ENCODE results near the gene MCF2L.

DNA sequence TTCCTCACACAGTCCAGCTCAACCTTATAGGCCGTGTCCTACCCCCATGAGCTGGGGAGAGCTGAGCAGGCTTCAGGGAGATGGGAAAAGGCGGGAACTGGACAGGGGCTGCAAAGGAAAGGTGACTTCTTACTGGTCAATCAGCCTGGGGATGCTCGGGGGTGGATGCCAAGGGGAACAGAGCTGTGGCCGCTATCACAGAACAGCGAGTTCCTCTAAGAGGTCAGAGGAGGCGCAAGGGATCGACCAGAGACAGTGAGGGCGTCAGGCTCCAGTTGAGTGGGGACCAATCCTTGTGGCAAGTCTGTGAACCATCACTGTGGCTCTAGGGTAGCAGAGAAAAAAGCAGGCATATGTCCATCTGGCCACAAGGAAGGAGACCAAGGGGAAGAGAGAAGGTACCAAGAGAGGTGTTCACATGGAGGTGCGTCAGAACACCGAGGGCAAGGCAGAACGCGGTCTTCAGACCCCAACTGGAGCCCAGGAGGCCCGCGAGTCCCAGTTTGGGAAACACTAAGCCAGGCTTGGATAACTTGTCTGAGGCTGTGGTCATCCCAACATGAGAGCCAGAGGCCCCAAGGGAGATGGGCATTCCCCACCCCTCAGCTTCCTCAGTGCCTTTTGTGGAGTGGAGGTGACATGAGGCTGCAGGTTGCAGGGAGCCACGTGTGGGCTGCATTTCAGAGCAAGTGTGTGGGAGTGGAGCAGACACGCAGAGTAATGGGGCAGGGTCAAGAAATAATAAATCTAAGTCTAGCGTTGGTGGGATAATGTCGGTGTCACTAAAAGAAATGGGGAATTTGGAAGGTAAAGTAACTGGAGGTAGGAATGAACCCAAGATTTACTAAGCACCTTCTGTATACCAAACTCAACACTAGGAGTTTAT lies 157.5 kb downstream of the MCF2L start:
- TF ChIP-seq CHD1 (IDR thresholded peaks at IDR 0.05; ENCODE audit: low read length) = no peak
- no peak for TF ChIP-seq YY1 (IDR thresholded peaks at IDR 0.05; ENCODE audit: borderline replicate concordance in 1 of 3, control insufficient read depth in 1 of 3, extremely low read depth in 1 of 3, insufficient read depth in 3 of 3, insufficient read length in 1 of 3, insufficient replicate concordance in 2 of 3, low read depth in 1 of 3, low read length in 2 of 3)
- no peak for TF ChIP-seq RAD21 (CRISPR knock-in tag; conservative IDR thresholded peaks at IDR 0.05 in 1 of 2, IDR thresholded peaks at IDR 0.05 in 1 of 2)
- TF ChIP-seq ZNF12 (CRISPR knock-in tag; IDR thresholded peaks at IDR 0.05) = no peak

Measured in K562 (cell line).